ENCODE measurements around the gene NDUFS2. TPM values are rescaled to one million over a fixed set of nuclear protein-coding genes. Genes with fewer than 3 reads are reported as not detected.
A peak's percentile ranks its signal among the peaks of the same experiment; 100 is the strongest.

NDUFS2 gene
- 88.4 and 89.6 TPM in 2 replicates for total RNA-seq

DNA sequence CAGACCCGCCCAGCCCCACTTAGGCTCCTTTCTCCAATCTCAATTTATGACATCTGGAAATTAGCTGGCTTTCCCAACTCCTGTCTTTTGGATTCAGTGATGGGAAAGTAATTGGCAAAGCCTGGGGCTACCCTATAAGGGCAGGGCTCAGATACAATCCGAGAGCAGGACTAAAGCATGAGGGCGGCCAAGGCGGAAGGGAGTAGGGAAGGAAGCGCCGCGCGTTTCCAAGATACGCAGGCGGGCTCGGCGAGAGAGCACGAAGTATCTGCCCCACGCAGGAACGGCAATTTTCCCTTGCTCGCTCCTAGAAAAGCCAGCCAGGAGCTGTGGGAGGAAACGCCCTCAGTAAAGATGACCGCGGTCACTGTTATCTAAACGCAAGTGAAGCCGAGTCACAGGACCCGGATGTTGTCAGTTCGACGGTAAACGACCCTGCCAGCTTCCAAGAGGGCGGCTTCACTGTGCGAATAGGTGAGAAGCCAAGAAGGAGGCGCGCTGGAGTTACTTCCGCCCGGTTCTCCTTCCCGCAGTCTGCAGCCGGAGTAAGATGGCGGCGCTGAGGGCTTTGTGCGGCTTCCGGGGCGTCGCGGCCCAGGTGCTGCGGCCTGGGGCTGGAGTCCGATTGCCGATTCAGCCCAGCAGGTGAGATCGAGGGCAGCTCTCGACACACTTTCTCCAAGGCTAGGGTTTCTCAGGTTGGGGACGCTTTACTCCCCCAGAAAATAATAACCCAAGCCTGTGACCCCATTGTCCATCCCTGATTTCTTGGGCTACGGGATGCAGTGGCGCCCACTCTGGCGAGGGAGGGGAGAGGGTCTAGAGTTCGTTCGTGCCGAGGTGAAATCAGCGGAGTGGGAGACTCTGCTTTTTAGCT is at the start of gene NDUFS2:
NDUFS2 (plus strand) TSS at position 532 of the 877 bp plus-strand sequence; CDS start at position 551, 19 bp downstream.
- DNase-seq, result peak; percentile 98
- peak within 1 kb of the TSS; percentile 96 for H3K27ac Mint-ChIP-seq
- H3K27me3 Mint-ChIP-seq, result no peaks in the 10 kb centered on the region
- H3K4me3 Mint-ChIP-seq, result peak within 1 kb of the TSS; percentile 94
- peaks cover 61% of the 10 kb centered on the region for H3K4me1 Mint-ChIP-seq
- no peaks in the 10 kb centered on the region for H3K9me3 Mint-ChIP-seq
- peaks cover 25% of the 10 kb centered on the region for H3K36me3 Mint-ChIP-seq (ENCODE audit: low read depth)
- intact Hi-C loops (cut with micrococcal nuclease), result loop anchor here (1.0 to 2.0 kb wide), 4 partner anchors 17 to 157 kb away; partner anchors contain the start of genes DEDD and USF1

DNA sequence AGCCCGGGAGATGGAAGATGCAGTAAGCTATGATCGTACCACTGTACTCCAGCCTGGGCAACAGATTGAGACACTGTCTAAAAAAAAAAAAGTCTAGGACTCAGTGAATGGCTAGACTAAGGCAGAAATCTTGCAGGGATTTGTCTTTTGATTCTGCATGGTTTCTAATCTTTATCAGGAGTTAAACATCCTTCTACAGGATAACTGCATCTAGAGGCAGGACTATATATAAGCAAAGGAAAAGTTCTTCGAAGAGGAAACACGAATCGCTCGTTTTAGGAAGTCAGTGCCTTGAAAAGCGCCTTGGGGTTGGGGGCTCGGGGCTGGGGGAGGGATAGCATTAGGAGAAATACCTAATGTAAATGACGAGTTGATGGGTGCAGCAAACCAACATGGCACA is 49.0 kb upstream of the NDUFS2 start:
- H3K36me3 Mint-ChIP-seq (ENCODE audit: low read depth), result peaks cover 15% of the 10 kb centered on the region
- no peaks in the 10 kb centered on the region for H3K9me3 Mint-ChIP-seq
- peaks cover 16% of the 10 kb centered on the region for H3K4me1 Mint-ChIP-seq
- intact Hi-C loops (cut with micrococcal nuclease), result loop anchor here (1.0 to 5.0 kb wide), 4 partner anchors 13 to 85 kb away; partner anchors contain the start of genes DEDD, NIT1, PFDN2 and PPOX
- H3K4me3 Mint-ChIP-seq, result peak overlapping the region; percentile 97
- peak overlapping the region; percentile 100 for H3K27ac Mint-ChIP-seq
- H3K27me3 Mint-ChIP-seq, result no peaks in the 10 kb centered on the region
- DNase-seq, result no peak

DNA sequence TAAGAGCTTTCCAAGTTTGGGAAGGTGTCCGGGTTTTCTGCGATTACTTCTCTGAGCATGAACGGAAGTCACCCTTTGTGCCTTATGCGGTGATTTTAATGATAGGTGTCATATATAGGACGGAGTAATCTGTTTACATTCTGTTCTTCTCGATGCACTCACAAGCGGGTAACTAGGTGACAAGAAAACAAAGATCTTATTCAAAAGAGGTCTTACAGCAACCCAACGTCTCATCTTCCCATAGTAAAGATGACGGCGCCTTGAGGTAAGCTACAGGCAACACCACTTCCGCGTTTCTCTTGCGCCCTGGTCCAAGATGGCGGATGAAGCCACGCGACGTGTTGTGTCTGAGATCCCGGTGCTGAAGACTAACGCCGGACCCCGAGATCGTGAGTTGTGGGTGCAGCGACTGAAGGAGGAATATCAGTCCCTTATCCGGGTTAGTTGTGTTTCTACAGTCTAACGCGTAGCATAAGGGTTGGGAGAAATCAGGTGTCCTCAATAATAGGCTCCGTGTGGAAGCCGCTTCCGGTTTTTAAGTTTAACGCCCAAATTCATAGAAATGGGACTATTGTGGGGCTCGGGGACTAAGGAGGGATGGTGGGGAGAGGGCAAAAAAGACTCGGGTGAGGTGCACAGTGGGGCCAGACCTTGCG is 48.4 kb upstream of the NDUFS2 start, which contains the start of gene UFC1:
UFC1 (plus strand) TSS at position 297 of the 656 bp plus-strand sequence; CDS start at position 317, 20 bp downstream.
- intact Hi-C loops (cut with micrococcal nuclease), result loop anchor here (1.0 to 5.0 kb wide), 4 partner anchors 12 to 86 kb away; partner anchors contain the start of genes DEDD, NIT1, PFDN2 and PPOX
- DNase-seq, result peak; percentile 95
- H3K27me3 Mint-ChIP-seq, result no peaks in the 10 kb centered on the region
- H3K4me1 Mint-ChIP-seq, result peaks cover 22% of the 10 kb centered on the region
- H3K9me3 Mint-ChIP-seq, result no peaks in the 10 kb centered on the region
- H3K27ac Mint-ChIP-seq, result peak within 1 kb of the TSS; percentile 100
- H3K4me3 Mint-ChIP-seq, result peak within 1 kb of the TSS; percentile 97
- H3K36me3 Mint-ChIP-seq (ENCODE audit: low read depth), result peaks cover 19% of the 10 kb centered on the region

DNA sequence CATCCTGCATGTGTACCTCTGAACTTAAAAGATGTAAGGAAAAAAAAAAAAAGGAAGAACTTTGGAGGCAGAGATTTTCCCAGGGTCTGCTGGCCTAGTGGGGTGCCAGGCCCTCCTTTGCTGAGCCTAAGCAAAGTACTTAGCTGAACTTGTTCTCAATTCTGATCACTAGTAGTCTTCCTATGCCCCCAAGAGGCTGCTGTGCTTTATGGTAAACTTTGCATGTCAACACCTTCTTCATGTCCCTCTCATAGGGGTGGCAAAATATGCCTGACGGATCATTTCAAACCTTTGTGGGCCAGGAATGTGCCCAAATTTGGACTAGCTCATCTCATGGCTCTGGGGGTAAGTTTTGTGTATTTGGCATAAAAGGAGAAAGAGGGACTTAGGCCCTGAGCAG is 44.3 kb upstream of the NDUFS2 start:
- H3K27me3 Mint-ChIP-seq, result no peaks in the 10 kb centered on the region
- intact Hi-C loops (cut with micrococcal nuclease), result loop anchor here (2.0 kb wide), 1 partner anchor 19 kb away; the partner anchor contains the start of gene B4GALT3
- H3K36me3 Mint-ChIP-seq (ENCODE audit: low read depth), result peaks cover 43% of the 10 kb centered on the region
- no peaks in the 10 kb centered on the region for H3K9me3 Mint-ChIP-seq
- H3K4me3 Mint-ChIP-seq, result peak overlapping the region; percentile 7
- peaks cover 47% of the 10 kb centered on the region for H3K4me1 Mint-ChIP-seq
- H3K27ac Mint-ChIP-seq, result peak overlapping the region; percentile 7
- no peak for DNase-seq

DNA sequence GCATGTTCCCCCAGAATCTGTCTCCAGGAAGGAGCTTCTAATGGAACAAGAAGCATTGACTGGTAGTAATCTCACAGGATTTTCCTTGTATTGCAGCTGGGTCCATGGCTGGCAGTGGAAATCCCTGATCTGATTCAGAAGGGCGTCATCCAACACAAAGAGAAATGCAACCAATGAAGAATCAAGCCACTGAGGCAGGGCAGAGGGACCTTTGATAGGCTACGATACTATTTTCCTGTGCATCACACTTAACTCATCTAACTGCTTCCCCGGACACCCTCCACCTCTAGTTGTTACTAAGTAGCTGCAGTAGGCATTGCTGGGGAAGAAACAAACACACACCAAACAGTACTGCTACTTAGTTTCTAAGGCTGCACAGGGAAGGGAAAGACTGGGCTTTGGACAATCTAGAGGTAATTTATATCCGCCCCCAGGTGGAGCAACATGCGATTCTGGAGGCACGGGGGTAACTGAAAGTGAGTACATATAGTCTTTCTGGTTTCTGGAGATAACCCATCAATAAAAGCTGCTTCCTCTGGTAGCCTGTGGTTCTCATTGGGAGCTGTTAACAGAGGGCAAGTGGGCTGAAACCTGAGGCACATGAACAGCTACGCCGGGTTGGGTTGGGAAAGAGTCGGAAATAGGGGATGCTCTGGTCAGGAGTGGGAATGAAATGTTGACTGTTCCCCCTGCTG is 43.7 kb upstream of the NDUFS2 start:
- Mint-ChIP-seq H3K4me1 (peaks cover 50% of the 10 kb centered on the region), H3K4me3 (peak overlapping the region; percentile 91), H3K9me3 (no peaks in the 10 kb centered on the region), H3K36me3 (ENCODE audit: low read depth) (peaks cover 49% of the 10 kb centered on the region), H3K27me3 (no peaks in the 10 kb centered on the region), H3K27ac (peak overlapping the region; percentile 93)
- intact Hi-C loops (cut with micrococcal nuclease), result loop anchor here (2.0 kb wide), 1 partner anchor 18 kb away; the partner anchor contains the start of gene B4GALT3
- peak; percentile 68 for DNase-seq

DNA sequence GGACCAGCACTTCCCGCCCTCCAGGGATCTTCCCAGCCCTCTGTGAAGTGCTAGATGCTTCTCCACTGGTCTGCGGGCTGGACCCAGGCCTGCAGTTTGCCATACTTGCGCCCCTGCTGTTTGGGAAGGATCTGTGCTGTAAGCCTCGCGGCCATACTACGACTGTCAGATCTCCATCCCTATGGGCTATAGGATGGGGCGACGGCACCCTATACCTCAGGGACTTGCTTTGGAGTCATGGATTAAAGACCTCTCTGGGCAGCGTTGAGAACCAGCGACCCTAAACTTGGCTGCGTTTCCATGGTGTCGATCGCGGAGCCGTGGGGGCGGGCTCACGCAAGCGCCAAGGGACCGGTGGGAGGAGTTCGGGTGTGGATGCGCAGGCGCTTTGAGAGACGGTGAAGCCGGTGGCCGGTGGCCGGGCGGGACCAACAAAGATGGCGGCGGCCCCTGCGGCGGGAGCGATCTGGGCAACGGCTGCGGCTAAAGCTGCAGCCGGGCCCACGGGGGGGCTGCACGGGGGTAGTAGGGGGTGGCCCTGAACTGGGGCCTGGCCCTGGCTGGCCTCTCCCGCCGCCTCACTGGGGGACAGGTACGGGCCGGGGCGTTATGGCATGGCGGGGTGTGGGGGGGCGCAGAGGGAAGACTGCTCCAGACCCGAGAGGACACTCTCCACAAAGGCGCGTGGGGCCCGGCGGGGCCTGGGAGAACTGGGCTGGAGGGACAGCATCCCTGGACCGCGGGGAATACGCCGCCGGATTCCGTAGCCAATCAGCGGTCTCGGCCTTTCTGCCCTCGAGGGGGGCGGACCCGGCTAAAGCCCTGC is 42.9 kb upstream of the NDUFS2 start, which contains the start of gene USP21:
USP21 (plus strand) TSS at position 414 of the 826 bp plus-strand sequence. CDS start 1,141 bp downstream, outside the sequence.
- intact Hi-C loops (cut with micrococcal nuclease), result loop anchor here (2.0 kb wide), 1 partner anchor 18 kb away; the partner anchor contains the start of gene B4GALT3
- Mint-ChIP-seq H3K4me1 (peaks cover 51% of the 10 kb centered on the region), H3K27ac (peak within 1 kb of the TSS; percentile 93), H3K27me3 (no peaks in the 10 kb centered on the region), H3K4me3 (peak within 1 kb of the TSS; percentile 91), H3K9me3 (no peaks in the 10 kb centered on the region), H3K36me3 (ENCODE audit: low read depth) (peaks cover 56% of the 10 kb centered on the region)
- peak; percentile 98 for DNase-seq

DNA sequence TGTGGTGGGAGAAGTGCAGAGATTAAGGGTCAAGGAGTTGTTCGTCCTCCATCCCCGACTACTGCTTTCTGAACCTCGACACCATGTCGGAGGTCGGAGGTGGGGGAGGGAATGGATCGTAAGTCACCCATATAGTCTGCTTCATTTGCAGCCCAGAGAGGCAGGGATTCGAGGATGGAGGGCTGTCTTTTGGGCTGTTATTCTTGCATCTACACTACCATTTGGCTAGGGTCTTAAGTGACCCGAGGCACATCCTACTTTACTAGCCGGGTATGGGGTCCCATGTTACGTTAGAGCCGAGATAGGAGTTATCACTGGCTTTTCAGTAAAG is 42.3 kb upstream of the NDUFS2 start:
- H3K27ac Mint-ChIP-seq, result peak overlapping the region; percentile 93
- H3K4me3 Mint-ChIP-seq, result peak overlapping the region; percentile 91
- DNase-seq, result no peak
- no peaks in the 10 kb centered on the region for H3K27me3 Mint-ChIP-seq
- H3K4me1 Mint-ChIP-seq, result peaks cover 51% of the 10 kb centered on the region
- no peaks in the 10 kb centered on the region for H3K9me3 Mint-ChIP-seq
- peaks cover 61% of the 10 kb centered on the region for H3K36me3 Mint-ChIP-seq (ENCODE audit: low read depth)
- intact Hi-C loops (cut with micrococcal nuclease), result loop anchor here (2.0 kb wide), 1 partner anchor 17 kb away; the partner anchor contains the start of gene B4GALT3

DNA sequence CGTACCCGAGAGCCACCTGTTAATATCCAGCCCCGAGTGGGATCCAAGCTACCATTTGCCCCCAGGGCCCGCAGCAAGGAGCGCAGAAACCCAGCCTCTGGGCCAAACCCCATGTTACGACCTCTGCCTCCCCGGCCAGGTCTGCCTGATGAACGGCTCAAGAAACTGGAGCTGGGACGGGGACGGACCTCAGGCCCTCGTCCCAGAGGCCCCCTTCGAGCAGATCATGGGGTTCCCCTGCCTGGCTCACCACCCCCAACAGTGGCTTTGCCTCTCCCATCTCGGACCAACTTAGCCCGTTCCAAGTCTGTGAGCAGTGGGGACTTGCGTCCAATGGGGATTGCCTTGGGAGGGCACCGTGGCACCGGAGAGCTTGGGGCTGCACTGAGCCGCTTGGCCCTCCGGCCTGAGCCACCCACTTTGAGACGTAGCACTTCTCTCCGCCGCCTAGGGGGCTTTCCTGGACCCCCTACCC is 41.5 kb upstream of the NDUFS2 start:
- no peak for DNase-seq
- Mint-ChIP-seq H3K4me3 (peak overlapping the region; percentile 91), H3K27me3 (no peaks in the 10 kb centered on the region), H3K9me3 (no peaks in the 10 kb centered on the region), H3K4me1 (peaks cover 50% of the 10 kb centered on the region), H3K36me3 (ENCODE audit: low read depth) (peaks cover 59% of the 10 kb centered on the region), H3K27ac (peak overlapping the region; percentile 93)
- intact Hi-C loops (cut with micrococcal nuclease), result no loop called here

DNA sequence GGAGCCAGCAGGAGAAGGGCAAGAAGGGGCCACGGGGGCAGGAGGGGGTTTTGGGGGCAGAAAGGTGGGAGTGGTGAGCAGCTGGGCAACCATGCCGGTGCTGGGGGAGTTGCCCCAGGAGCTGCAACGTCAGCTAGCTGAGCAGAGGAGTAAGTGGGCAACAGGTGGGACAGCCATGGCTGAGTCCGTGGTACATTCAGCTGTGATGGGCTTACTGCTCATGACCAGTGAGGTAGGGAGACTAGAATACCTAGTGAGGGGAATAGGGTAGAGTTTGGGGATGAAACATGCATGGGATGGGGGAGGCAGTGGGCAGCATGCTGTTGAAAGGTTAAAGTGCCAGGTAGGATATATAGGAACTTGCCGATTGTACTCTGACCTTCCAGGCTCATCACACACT is 40.5 kb upstream of the NDUFS2 start:
- Mint-ChIP-seq H3K4me1 (peaks cover 53% of the 10 kb centered on the region), H3K9me3 (no peaks in the 10 kb centered on the region), H3K36me3 (ENCODE audit: low read depth) (peaks cover 57% of the 10 kb centered on the region), H3K27ac (no peak overlapping the region), H3K27me3 (no peaks in the 10 kb centered on the region), H3K4me3 (peak overlapping the region; percentile 91)
- DNase-seq, result no peak
- intact Hi-C loops (cut with micrococcal nuclease), result no loop called here

DNA sequence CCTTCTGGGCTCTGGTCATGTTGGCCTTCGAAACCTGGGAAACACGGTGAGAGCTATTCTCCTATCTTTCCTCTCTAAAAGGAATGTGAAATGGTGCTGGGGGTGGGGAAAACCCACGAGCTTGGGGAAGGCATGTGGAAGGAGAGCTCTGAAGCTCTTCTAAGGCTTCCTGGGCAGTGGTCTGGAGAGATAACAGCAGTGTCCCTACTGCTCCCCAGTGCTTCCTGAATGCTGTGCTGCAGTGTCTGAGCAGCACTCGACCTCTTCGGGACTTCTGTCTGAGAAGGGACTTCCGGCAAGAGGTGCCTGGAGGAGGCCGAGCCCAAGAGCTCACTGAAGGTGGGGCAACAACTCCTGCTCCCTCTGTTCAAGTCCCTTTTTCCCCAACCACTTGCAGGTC is 40.1 kb upstream of the NDUFS2 start:
- Mint-ChIP-seq H3K4me3 (no peak overlapping the region), H3K9me3 (no peaks in the 10 kb centered on the region), H3K27ac (no peak overlapping the region), H3K27me3 (no peaks in the 10 kb centered on the region), H3K4me1 (peaks cover 55% of the 10 kb centered on the region), H3K36me3 (ENCODE audit: low read depth) (peaks cover 53% of the 10 kb centered on the region)
- DNase-seq, result no peak
- intact Hi-C loops (cut with micrococcal nuclease), result no loop called here

DNA sequence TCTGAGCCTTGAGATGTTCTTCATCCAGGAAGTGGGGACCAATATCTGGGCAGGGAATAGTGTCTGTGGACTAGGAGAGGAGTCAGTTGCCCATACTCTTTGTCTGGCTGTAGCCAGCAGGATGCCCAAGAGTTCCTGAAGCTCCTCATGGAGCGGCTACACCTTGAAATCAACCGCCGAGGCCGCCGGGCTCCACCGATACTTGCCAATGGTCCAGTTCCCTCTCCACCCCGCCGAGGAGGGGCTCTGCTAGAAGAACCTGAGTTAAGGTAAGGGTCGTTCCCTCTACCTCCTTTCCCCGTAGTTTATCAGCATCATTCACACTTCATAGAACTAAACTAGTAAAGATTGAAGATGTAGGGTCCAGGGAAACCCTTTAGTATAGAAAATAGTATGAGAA is 39.4 kb upstream of the NDUFS2 start:
- Mint-ChIP-seq H3K4me1 (peaks cover 54% of the 10 kb centered on the region), H3K9me3 (no peaks in the 10 kb centered on the region), H3K4me3 (no peak overlapping the region), H3K27ac (peak overlapping the region; percentile 8), H3K27me3 (no peaks in the 10 kb centered on the region), H3K36me3 (ENCODE audit: low read depth) (peaks cover 48% of the 10 kb centered on the region)
- intact Hi-C loops (cut with micrococcal nuclease), result no loop called here
- no peak for DNase-seq

DNA sequence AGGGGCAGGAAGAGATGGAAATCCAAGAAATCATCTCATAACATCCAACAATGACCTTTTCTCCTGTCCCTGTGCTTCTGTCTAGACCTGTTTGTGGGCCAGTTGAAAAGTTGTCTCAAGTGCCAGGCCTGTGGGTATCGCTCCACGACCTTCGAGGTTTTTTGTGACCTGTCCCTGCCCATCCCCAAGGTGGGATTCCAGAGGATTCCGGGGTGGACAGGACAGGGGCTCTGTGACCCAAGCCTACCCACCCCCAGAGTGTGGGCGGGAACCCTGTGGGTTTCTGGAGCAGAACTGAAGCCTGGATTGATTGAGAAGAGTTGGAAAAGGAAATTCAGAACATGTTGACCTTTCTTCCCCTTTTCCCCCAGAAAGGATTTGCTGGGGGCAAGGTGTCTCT is 38.4 kb upstream of the NDUFS2 start:
- peaks cover 44% of the 10 kb centered on the region for H3K36me3 Mint-ChIP-seq (ENCODE audit: low read depth)
- no peaks in the 10 kb centered on the region for H3K9me3 Mint-ChIP-seq
- H3K4me1 Mint-ChIP-seq, result peaks cover 53% of the 10 kb centered on the region
- no peaks in the 10 kb centered on the region for H3K27me3 Mint-ChIP-seq
- intact Hi-C loops (cut with micrococcal nuclease), result no loop called here
- peak overlapping the region; percentile 98 for H3K27ac Mint-ChIP-seq
- no peak overlapping the region for H3K4me3 Mint-ChIP-seq
- DNase-seq, result no peak
